RWPE2 (cell line): ENCODE data around the gene CDC6.

Experiments
- ATAC-seq: fragments of 200-7000 bp; cut with Tn5 transposase; 3 replicates; pipeline ENCODE4 v1.9.1; 2021; ENCODE audit warnings: low read depth
- DNase-seq: peaks from one replicate; pipeline ENCODE4 v3.0.0-alpha.2; 2020; ENCODE audit warnings: low spot score
- H3K27ac ChIP-seq: fragments of 450-650 bp; 2 replicates; pipeline ENCODE4 v1.5.1; 2017; ENCODE audit warnings: mild to moderate bottlenecking; ENCODE audit not compliant: poor library complexity, severe bottlenecking
- H3K27me3 ChIP-seq: fragments of 250-450 bp; sonication (Bioruptor Pico); 2 replicates; pipeline ENCODE4 v1.5.1; 2021; ENCODE audit warnings: mild to moderate bottlenecking, moderate library complexity; ENCODE audit not compliant: insufficient read depth, poor library complexity, severe bottlenecking
- H3K36me3 ChIP-seq: fragments of 250-450 bp; sonication (Bioruptor Pico); 2 replicates; pipeline ENCODE4 v1.5.1; 2020; ENCODE audit warnings: low read depth, mild to moderate bottlenecking, moderate library complexity
- H3K4me1 ChIP-seq: fragments of 250-450 bp; sonication (Bioruptor Pico); 2 replicates; pipeline ENCODE4 v1.5.1; 2021; ENCODE audit warnings: mild to moderate bottlenecking, moderate library complexity; ENCODE audit not compliant: insufficient read depth, poor library complexity, severe bottlenecking
- H3K4me3 ChIP-seq: fragments of 250-450 bp; sonication (Bioruptor Pico); 2 replicates; pipeline ENCODE4 v1.5.1; 2021; ENCODE audit warnings: mild to moderate bottlenecking, moderate library complexity; ENCODE audit not compliant: severe bottlenecking
- H3K9me3 ChIP-seq: fragments of 250-450 bp; sonication (Bioruptor Pico); 2 replicates; pipeline ENCODE4 v1.5.1; 2021; ENCODE audit warnings: mild to moderate bottlenecking, moderate library complexity; ENCODE audit not compliant: severe bottlenecking
- CTCF ChIP-seq: fragments of 450-650 bp; IDR thresholded peaks from one replicate; pipeline ENCODE4 v1.5.1; 2017; ENCODE audit warnings: mild to moderate bottlenecking, moderate library complexity; ENCODE audit not compliant: poor library complexity, severe bottlenecking

The CDC6 gene

GRCh38 chr17:40309949-40310510 lies 22.4 kb downstream of the CDC6 start:
- TF ChIP-seq CTCF, result no peak
- no peak for DNase-seq
- H3K36me3 ChIP-seq, result no peaks in the 10 kb centered on the region
- H3K9me3 ChIP-seq, result no peaks in the 10 kb centered on the region
- ATAC-seq, result no peak
- H3K4me3 ChIP-seq, result peak overlapping the region; percentile 47
- H3K4me1 ChIP-seq, result peaks cover 75% of the 10 kb centered on the region
- no peaks in the 10 kb centered on the region for H3K27me3 ChIP-seq
- peak overlapping the region; percentile 97 for H3K27ac ChIP-seq

- DNase-seq (no peak), ATAC-seq (no peak)
- TF ChIP-seq CTCF, result no peak
- Histone ChIP-seq H3K9me3 (no peaks in the 10 kb centered on the region), H3K36me3 (no peaks in the 10 kb centered on the region), H3K4me3 (no peak overlapping the region), H3K4me1 (peaks cover 84% of the 10 kb centered on the region), H3K27ac (peak overlapping the region; percentile 97), H3K27me3 (no peaks in the 10 kb centered on the region)
Observed at GRCh38 chr17:40310882-40311391, 23.3 kb downstream of the CDC6 start.

DNA sequence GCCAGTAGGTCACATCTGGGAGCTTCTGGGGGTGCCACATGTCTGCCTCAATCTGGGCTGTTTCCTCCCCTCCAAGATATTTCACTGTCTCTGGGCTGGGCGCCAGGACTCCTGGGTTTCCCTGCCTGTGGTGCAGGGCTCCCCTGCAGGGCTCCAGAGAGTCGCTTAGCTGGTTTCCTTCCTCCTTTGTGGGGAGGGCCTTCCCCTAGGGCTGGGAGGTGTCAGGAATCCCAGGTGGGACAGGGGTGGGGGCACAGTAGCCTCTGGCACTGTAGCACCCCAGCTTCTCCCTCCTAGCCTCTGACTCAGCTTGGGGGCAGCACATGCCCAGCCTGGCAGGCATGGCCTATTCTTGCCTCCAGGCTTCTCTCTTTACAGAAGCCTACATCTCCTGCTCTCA lies 23.9 kb downstream of the CDC6 start:
- ATAC-seq, result peak; percentile 32

GRCh38 chr17:40312131-40312731 lies 24.6 kb downstream of the CDC6 start:
- Histone ChIP-seq H3K9me3 (no peaks in the 10 kb centered on the region), H3K4me1 (peaks cover 82% of the 10 kb centered on the region), H3K27me3 (no peaks in the 10 kb centered on the region), H3K36me3 (no peaks in the 10 kb centered on the region), H3K4me3 (no peak overlapping the region), H3K27ac (peak overlapping the region; percentile 97)
- no peak for TF ChIP-seq CTCF
- DNase-seq (no peak), ATAC-seq (peak; percentile 4; the same call in 1 of the 3 replicates)

More for the DNA sequence above, 23.9 kb downstream of the CDC6 start:
- Histone ChIP-seq H3K4me1 (peaks cover 85% of the 10 kb centered on the region), H3K4me3 (no peak overlapping the region), H3K27ac (peak overlapping the region; percentile 97), H3K27me3 (no peaks in the 10 kb centered on the region), H3K36me3 (no peaks in the 10 kb centered on the region), H3K9me3 (no peaks in the 10 kb centered on the region)
- no peak for DNase-seq
- no peak for TF ChIP-seq CTCF
